Measurements from ENCODE around the gene SPAG7.
A peak's percentile ranks its signal among the peaks of the same experiment; 100 is the strongest.

DNA sequence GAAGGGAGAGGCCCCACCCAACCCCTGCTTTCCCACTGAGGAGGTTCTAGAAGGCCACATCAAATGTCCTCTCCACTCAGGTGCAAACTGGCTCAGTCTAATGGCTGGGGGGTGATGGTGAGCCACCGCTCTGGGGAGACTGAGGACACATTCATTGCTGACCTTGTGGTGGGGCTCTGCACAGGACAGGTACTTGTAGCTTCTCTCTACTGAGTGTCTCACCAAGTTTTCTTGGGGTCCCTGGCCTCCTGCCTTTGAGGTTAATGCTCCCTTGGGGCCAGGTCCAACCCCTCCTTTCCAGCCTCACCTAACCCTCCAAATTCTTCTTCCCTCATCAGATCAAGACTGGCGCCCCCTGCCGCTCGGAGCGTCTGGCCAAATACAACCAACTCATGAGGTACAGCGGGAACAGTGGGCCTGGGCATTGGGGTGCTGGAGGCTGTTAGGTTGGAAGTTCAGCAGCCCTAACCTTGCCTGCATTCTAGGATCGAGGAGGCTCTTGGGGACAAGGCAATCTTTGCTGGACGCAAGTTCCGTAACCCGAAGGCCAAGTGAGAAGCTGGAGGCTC, 11.0 kb downstream of the SPAG7 start:
- TF ChIP-seq, protein P1, sequence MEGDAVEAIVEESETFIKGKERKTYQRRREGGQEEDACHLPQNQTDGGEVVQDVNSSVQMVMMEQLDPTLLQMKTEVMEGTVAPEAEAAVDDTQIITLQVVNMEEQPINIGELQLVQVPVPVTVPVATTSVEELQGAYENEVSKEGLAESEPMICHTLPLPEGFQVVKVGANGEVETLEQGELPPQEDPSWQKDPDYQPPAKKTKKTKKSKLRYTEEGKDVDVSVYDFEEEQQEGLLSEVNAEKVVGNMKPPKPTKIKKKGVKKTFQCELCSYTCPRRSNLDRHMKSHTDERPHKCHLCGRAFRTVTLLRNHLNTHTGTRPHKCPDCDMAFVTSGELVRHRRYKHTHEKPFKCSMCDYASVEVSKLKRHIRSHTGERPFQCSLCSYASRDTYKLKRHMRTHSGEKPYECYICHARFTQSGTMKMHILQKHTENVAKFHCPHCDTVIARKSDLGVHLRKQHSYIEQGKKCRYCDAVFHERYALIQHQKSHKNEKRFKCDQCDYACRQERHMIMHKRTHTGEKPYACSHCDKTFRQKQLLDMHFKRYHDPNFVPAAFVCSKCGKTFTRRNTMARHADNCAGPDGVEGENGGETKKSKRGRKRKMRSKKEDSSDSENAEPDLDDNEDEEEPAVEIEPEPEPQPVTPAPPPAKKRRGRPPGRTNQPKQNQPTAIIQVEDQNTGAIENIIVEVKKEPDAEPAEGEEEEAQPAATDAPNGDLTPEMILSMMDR (conservative IDR thresholded peaks at IDR 0.05; ENCODE audit: low read length) = peak; percentile 79
- no peak for TF ChIP-seq EZH2phosphoT487 (IDR thresholded peaks at IDR 0.05; ENCODE audit: borderline replicate concordance, low read depth, low read length)
